Natural killer cell (primary cell): ENCODE results near the gene FOXJ3. TPM values are rescaled to one million over a fixed set of nuclear protein-coding genes. Genes with fewer than 3 reads are reported as not detected.

Experiments used
- ATAC-seq, 3 donors: fragments of 150-1000 bp in 2 of 3; fragments of 200-7000 bp in 1 of 3; cut with Tn5 transposase; 1 replicate in 1 of 3; 2 replicates in 2 of 3; pipeline ENCODE4 v1.10.0; 2021; ENCODE audit warnings: mild to moderate bottlenecking in 2 of 3, moderate library complexity in 2 of 3
- DNase-seq, 2 donors: peaks; one replicate each; pipeline versions ENCODE4 v3.0.0 to v3.0.0-alpha.2; 2013 to 2021; ENCODE audit warnings: mixed read lengths in 1 of 2
- H3K27ac ChIP-seq: one replicate; pipeline ENCODE4 v1.5.1; 2013; ENCODE audit warnings: mild to moderate bottlenecking, low read length
- H3K27me3 ChIP-seq: one replicate; pipeline ENCODE4 v1.6.1; 2013; ENCODE audit warnings: low read length; ENCODE audit not compliant: control insufficient read depth, insufficient read depth
- H3K36me3 ChIP-seq: one replicate; pipeline ENCODE4 v1.6.1; 2013; ENCODE audit warnings: low read length; ENCODE audit not compliant: control insufficient read depth, insufficient read depth
- H3K4me1 ChIP-seq: one replicate; pipeline ENCODE4 v1.6.1; 2013; ENCODE audit warnings: low read length; ENCODE audit not compliant: control insufficient read depth, insufficient read depth
- H3K4me3 ChIP-seq: one replicate; pipeline ENCODE4 v1.5.1; 2013; ENCODE audit warnings: low read length
- H3K9me3 ChIP-seq: one replicate; pipeline ENCODE4 v1.6.1; 2013; ENCODE audit warnings: low read length; ENCODE audit not compliant: control insufficient read depth, insufficient read depth
- H3K27ac Mint-ChIP-seq, 2 donors: one replicate each; pipeline ENCODE4 v1.8.0; 2022; ENCODE audit warnings: mild to moderate bottlenecking in 2 of 2, mixed read lengths in 2 of 2, moderate library complexity in 1 of 2
- H3K27me3 Mint-ChIP-seq, 2 donors: one replicate each; pipeline ENCODE4 v1.8.0; 2022; ENCODE audit warnings: low read depth in 2 of 2, mixed read lengths in 2 of 2
- H3K36me3 Mint-ChIP-seq: one replicate; pipeline ENCODE4 v1.8.0; 2022; ENCODE audit warnings: mixed read lengths
- H3K4me1 Mint-ChIP-seq, 2 donors: one replicate each; pipeline ENCODE4 v1.8.0; 2022; ENCODE audit warnings: mixed read lengths in 2 of 2
- H3K4me3 Mint-ChIP-seq: one replicate; pipeline ENCODE4 v1.8.0; 2022; ENCODE audit warnings: mild to moderate bottlenecking, moderate library complexity, mixed read lengths
- H3K9me3 Mint-ChIP-seq, 2 donors: one replicate each; pipeline ENCODE4 v1.8.0; 2022; ENCODE audit warnings: mixed read lengths in 2 of 2
- CTCF ChIP-seq: fragments of 200-600 bp; IDR thresholded peaks from one replicate; pipeline ENCODE4 v1.8.0; 2022; ENCODE audit warnings: antibody characterized with exemption
- WGBS: methylation state at CpG from one replicate; pipeline ENCODE4 v1.1.7; 2013; ENCODE audit warnings: missing lambda C conversion rate; ENCODE audit not compliant: insufficient coverage; 5-methylcytosine and 5-hydroxymethylcytosine counted together
- intact Hi-C: fragments of 100-400 bp; cut with micrococcal nuclease; formaldehyde crosslinking; loops from one replicate; pipeline ENCODE4 v1.14.2; 2022
- total RNA-seq, 4 donors: library from RNA; stranded (reverse); fragments of 120-200 nt in 1 of 4; gene quantifications; one replicate each; pipeline versions ENCODE4 v1.2.3 to v1.2.4, GENCODE V29; 2013 to 2022

Gene FOXJ3
- total RNA-seq, 3 donors from 2014 or later (not counting 1 experiment from before 2014, with no cell fraction given) = 81.9 to 93.8 (median 82.5) TPM

- WGBS = 3% methylated on average over 34 of the region's 34 CpGs
- no peak overlapping the region for H3K27ac ChIP-seq
- peaks cover 17% of the 10 kb centered on the region for H3K27me3 ChIP-seq
- no peaks in the 10 kb centered on the region for H3K9me3 ChIP-seq
- H3K4me1 ChIP-seq = peaks cover 9% of the 10 kb centered on the region
- peak overlapping the region; percentile 65 for H3K4me3 Mint-ChIP-seq
- peak overlapping the region; percentile 17 for H3K4me3 ChIP-seq
- intact Hi-C loops = no loop called here
- H3K27me3 Mint-ChIP-seq = peaks cover 15 to 20% of the 10 kb centered on the region in 2 donors
- H3K36me3 ChIP-seq = no peaks in the 10 kb centered on the region
- H3K4me1 Mint-ChIP-seq = no peaks in the 10 kb centered on the region
- H3K36me3 Mint-ChIP-seq = no peaks in the 10 kb centered on the region
- no peak overlapping the region for H3K27ac Mint-ChIP-seq
- ATAC-seq = peak in 2 of 3 donors; percentile 15 to 24
- DNase-seq = peak in 1 of 2 donors; percentile 5
- no peaks in the 10 kb centered on the region for H3K9me3 Mint-ChIP-seq
- no peak for TF ChIP-seq CTCF
Observed at GRCh38 chr1:42379794-42380585, 45.0 kb upstream of the FOXJ3 start.

GRCh38 chr1:42372796-42373195 lies 37.8 kb upstream of the FOXJ3 start:
- no peak for TF ChIP-seq CTCF
- no peak overlapping the region for H3K27ac ChIP-seq
- ATAC-seq = no peak
- intact Hi-C loops = no loop called here
- 93% methylated on average over 1 of the region's 2 CpGs for WGBS
- no peaks in the 10 kb centered on the region for H3K9me3 ChIP-seq
- H3K9me3 Mint-ChIP-seq = no peaks in the 10 kb centered on the region
- no peak overlapping the region for H3K4me3 Mint-ChIP-seq
- no peaks in the 10 kb centered on the region for H3K36me3 ChIP-seq
- no peak overlapping the region for H3K4me3 ChIP-seq
- H3K4me1 ChIP-seq = no peaks in the 10 kb centered on the region
- no peaks in the 10 kb centered on the region for H3K4me1 Mint-ChIP-seq
- H3K27me3 ChIP-seq = no peaks in the 10 kb centered on the region
- no peak overlapping the region for H3K27ac Mint-ChIP-seq
- DNase-seq = no peak
- H3K27me3 Mint-ChIP-seq = peaks cover 27 to 51% of the 10 kb centered on the region in 2 donors
- no peaks in the 10 kb centered on the region for H3K36me3 Mint-ChIP-seq

- no peak overlapping the region for H3K27ac Mint-ChIP-seq
Observed at GRCh38 chr1:42370876-42371549, 36.0 kb upstream of the FOXJ3 start.

More at GRCh38 chr1:42370876-42371549, 36.0 kb upstream of the FOXJ3 start:
- no peak overlapping the region for H3K27ac ChIP-seq
- no peaks in the 10 kb centered on the region for H3K9me3 ChIP-seq
- Mint-ChIP-seq H3K9me3 (no peaks in the 10 kb centered on the region), H3K4me3 (no peak overlapping the region), H3K36me3 (no peaks in the 10 kb centered on the region), H3K4me1 (no peaks in the 10 kb centered on the region), H3K27me3 (peaks cover 23 to 54% of the 10 kb centered on the region in 2 donors)
- no peaks in the 10 kb centered on the region for H3K36me3 ChIP-seq
- H3K4me3 ChIP-seq = no peak overlapping the region
- no peak for TF ChIP-seq CTCF
- DNase-seq (no peak), ATAC-seq (no peak)
- H3K27me3 ChIP-seq = no peaks in the 10 kb centered on the region
- intact Hi-C loops = no loop called here
- H3K4me1 ChIP-seq = no peaks in the 10 kb centered on the region
